DND-41 (cell line): Measurements from ENCODE around the gene ERBB2.

Source experiments
- ATAC-seq: fragments of 200-7000 bp; cut with Tn5 transposase; 3 replicates; pipeline ENCODE4 v1.9.1; 2021; ENCODE audit warnings: low read depth; ENCODE audit not compliant: insufficient read depth
- DNase-seq: peaks from one replicate; pipeline ENCODE4 v3.0.0-alpha.2; 2020
- H2AFZ ChIP-seq: 2 replicates; pipeline ENCODE4 v1.6.0; 2012; ENCODE audit warnings: low read depth, low read length
- H3K27ac ChIP-seq: 2 replicates; pipeline ENCODE4 v1.5.1; 2012; ENCODE audit warnings: low read length, inconsistent platforms
- H3K27me3 ChIP-seq: fragments of 200-600 bp; sonication (generic); 2 replicates; pipeline ENCODE4 v1.6.0; 2012; ENCODE audit warnings: low read length, mild to moderate bottlenecking, inconsistent platforms; ENCODE audit not compliant: insufficient read depth, poor library complexity
- H3K36me3 ChIP-seq: 2 replicates; pipeline ENCODE4 v1.5.1; 2012; ENCODE audit warnings: low read length, inconsistent platforms; ENCODE audit not compliant: insufficient read depth
- H3K4me1 ChIP-seq: 2 replicates; pipeline ENCODE4 v1.5.1; 2012; ENCODE audit warnings: mild to moderate bottlenecking, low read length; ENCODE audit not compliant: insufficient read depth
- H3K4me2 ChIP-seq: 2 replicates; pipeline ENCODE4 v1.6.0; 2012; ENCODE audit warnings: mild to moderate bottlenecking, moderate library complexity, low read length, inconsistent platforms; ENCODE audit not compliant: insufficient read depth
- H3K4me3 ChIP-seq, 2 experiments: fragments of 200-600 bp in 1 of 2; shearing (Covaris generic) in 1 of 2; 2 replicates each; pipeline ENCODE4 v1.5.1; 2012 to 2016; ENCODE audit warnings: inconsistent platforms in 2 of 2, low read length in 2 of 2, mild to moderate bottlenecking in 2 of 2, low read depth in 1 of 2, moderate library complexity in 1 of 2
- H3K79me2 ChIP-seq: 2 replicates; pipeline ENCODE4 v1.6.0; 2012; ENCODE audit warnings: low read length, inconsistent platforms; ENCODE audit not compliant: insufficient read depth
- H3K9ac ChIP-seq: 2 replicates; pipeline ENCODE4 v1.6.0; 2012; ENCODE audit warnings: low read depth, mild to moderate bottlenecking, inconsistent platforms, low read length, moderate library complexity
- H3K9me3 ChIP-seq: 2 replicates; pipeline ENCODE4 v1.5.1; 2012; ENCODE audit warnings: low read length, moderate library complexity, mild to moderate bottlenecking, inconsistent platforms; ENCODE audit not compliant: insufficient read depth, severe bottlenecking
- H4K20me1 ChIP-seq: 2 replicates; pipeline ENCODE4 v1.6.0; 2012; ENCODE audit warnings: low read length; ENCODE audit not compliant: insufficient read depth
- CTCF ChIP-seq: IDR thresholded peaks from 2 replicates; pipeline ENCODE4 v1.5.1; 2012; ENCODE audit warnings: borderline replicate concordance, low read length, moderate library complexity, mild to moderate bottlenecking; ENCODE audit not compliant: poor library complexity, severe bottlenecking; ENCODE audit errors: extremely low read depth
- EZH2 ChIP-seq: IDR thresholded peaks from 3 replicates; pipeline ENCODE4 v1.6.1; 2012; ENCODE audit warnings: borderline replicate concordance, low read depth, mild to moderate bottlenecking, moderate library complexity, low read length, inconsistent platforms; ENCODE audit not compliant: severe bottlenecking

Gene ERBB2

GRCh38 chr17:39676198-39676819 is 23.6 kb upstream of the ERBB2 start:
- no peak overlapping the region for H3K4me2 ChIP-seq
- no peak overlapping the region for H3K27ac ChIP-seq
- H3K4me1 ChIP-seq: peaks cover 10% of the 10 kb centered on the region
- 0 out of 2 replicates have a peak, but pooled peaks cover 3% of the 10 kb centered on the region for H4K20me1 ChIP-seq
- H2AFZ ChIP-seq: no peak overlapping the region
- TF ChIP-seq CTCF (no peak), EZH2 (no peak)
- H3K4me3 ChIP-seq: no peak overlapping the region
- ATAC-seq (no peak), DNase-seq (peak; percentile 21)
- H3K79me2 ChIP-seq: no peaks in the 10 kb centered on the region
- H3K9me3 ChIP-seq: no peaks in the 10 kb centered on the region
- H3K27me3 ChIP-seq: no peaks in the 10 kb centered on the region
- 0 out of 2 replicates have a peak, but pooled peaks cover 5% of the 10 kb centered on the region for H3K36me3 ChIP-seq
- H3K9ac ChIP-seq: no peak overlapping the region

GRCh38 chr17:39677072-39677471 is 22.8 kb upstream of the ERBB2 start:
- Histone ChIP-seq H3K9ac (no peak overlapping the region), H4K20me1 (0 out of 2 replicates have a peak, but pooled peaks cover 3% of the 10 kb centered on the region), H3K27me3 (no peaks in the 10 kb centered on the region), H3K79me2 (no peaks in the 10 kb centered on the region), H3K27ac (no peak overlapping the region), H3K9me3 (no peaks in the 10 kb centered on the region), H2AFZ (no peak overlapping the region), H3K4me1 (peaks cover 10% of the 10 kb centered on the region), H3K36me3 (0 out of 2 replicates have a peak, but pooled peaks cover 5% of the 10 kb centered on the region), H3K4me2 (no peak overlapping the region), H3K4me3 (no peak overlapping the region)
- no peak for ATAC-seq
- TF ChIP-seq EZH2: no peak
- no peak for DNase-seq

- no peak for ATAC-seq
Measured at GRCh38 chr17:39677542-39678339, 22.1 kb upstream of the ERBB2 start.

More at GRCh38 chr17:39677542-39678339, 22.1 kb upstream of the ERBB2 start:
- Histone ChIP-seq H4K20me1 (0 out of 2 replicates have a peak, but pooled peaks cover 3% of the 10 kb centered on the region), H3K27ac (no peak overlapping the region), H2AFZ (no peak overlapping the region), H3K9me3 (no peaks in the 10 kb centered on the region), H3K27me3 (no peaks in the 10 kb centered on the region), H3K79me2 (no peaks in the 10 kb centered on the region), H3K4me1 (peaks cover 10% of the 10 kb centered on the region), H3K4me2 (no peak overlapping the region), H3K4me3 (no peak overlapping the region), H3K36me3 (0 out of 2 replicates have a peak, but pooled peaks cover 5% of the 10 kb centered on the region), H3K9ac (no peak overlapping the region)
- TF ChIP-seq CTCF (no peak), EZH2 (no peak)
- DNase-seq: no peak
